Upper lobe of left lung (tissue), 4 donors: ENCODE results near the gene BET1.

Experiments
- EP300 ChIP-seq, 4 donors: sonication (generic); formaldehyde crosslinking; IDR thresholded peaks; one replicate each; pipeline ENCODE4 v1.5.1; 2017; ENCODE audit warnings: antibody characterized with exemption in 4 of 4, control low read depth in 2 of 4
- POLR2A ChIP-seq, 4 donors: fragments of 450-650 bp; IDR thresholded peaks; one replicate each; pipeline ENCODE4 v1.5.1; 2016 to 2017; ENCODE audit warnings: antibody characterized with exemption in 4 of 4, mild to moderate bottlenecking in 2 of 4
- TF ChIP-seq, protein P1 (sequence below), 6 experiments: fragments of 450-650 bp in 4 of 6; fragments of 200-600 bp in 2 of 6; sonication (generic) in 2 of 6; IDR thresholded peaks; one replicate each; pipeline ENCODE4 v1.5.1; 2016 to 2019; ENCODE audit warnings: antibody characterized with exemption in 6 of 6

DNA sequence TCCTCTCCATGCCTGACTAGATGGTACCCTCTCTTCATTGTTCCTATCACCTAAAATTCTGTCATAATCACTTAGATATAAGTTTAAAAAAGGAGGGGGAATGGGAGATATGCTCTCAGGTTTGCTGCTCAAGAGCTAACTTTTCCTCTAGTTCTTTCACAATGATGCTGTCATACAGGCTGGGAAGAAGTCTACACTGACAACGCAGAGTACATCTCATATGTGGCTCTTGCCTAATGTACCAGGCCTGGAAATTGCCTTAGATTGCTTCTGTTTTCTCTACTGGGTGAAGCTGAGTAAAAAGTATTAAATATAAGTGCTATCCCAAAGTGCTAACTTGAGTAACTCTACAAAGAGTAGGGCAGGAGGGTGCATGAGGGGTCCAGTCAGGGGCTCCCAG is 43.8 kb upstream of the BET1 start:
- TF ChIP-seq, protein P1, sequence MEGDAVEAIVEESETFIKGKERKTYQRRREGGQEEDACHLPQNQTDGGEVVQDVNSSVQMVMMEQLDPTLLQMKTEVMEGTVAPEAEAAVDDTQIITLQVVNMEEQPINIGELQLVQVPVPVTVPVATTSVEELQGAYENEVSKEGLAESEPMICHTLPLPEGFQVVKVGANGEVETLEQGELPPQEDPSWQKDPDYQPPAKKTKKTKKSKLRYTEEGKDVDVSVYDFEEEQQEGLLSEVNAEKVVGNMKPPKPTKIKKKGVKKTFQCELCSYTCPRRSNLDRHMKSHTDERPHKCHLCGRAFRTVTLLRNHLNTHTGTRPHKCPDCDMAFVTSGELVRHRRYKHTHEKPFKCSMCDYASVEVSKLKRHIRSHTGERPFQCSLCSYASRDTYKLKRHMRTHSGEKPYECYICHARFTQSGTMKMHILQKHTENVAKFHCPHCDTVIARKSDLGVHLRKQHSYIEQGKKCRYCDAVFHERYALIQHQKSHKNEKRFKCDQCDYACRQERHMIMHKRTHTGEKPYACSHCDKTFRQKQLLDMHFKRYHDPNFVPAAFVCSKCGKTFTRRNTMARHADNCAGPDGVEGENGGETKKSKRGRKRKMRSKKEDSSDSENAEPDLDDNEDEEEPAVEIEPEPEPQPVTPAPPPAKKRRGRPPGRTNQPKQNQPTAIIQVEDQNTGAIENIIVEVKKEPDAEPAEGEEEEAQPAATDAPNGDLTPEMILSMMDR (IDR thresholded peaks at IDR 0.05): no peak
- no peak for TF ChIP-seq POLR2A (IDR thresholded peaks at IDR 0.05)
- TF ChIP-seq EP300 (IDR thresholded peaks at IDR 0.05): no peak
